Neural progenitor cell (in vitro differentiated cells): ENCODE measurements around the gene EREG.

Experiments used
- CTCF ChIP-seq: fragments of 200-600 bp; sonication (generic); IDR thresholded peaks from 2 replicates; pipeline ENCODE4 v1.5.1; 2017; ENCODE audit warnings: antibody characterized with exemption, mild to moderate bottlenecking
- EZH2phosphoT487 ChIP-seq: fragments of 200-600 bp; sonication (generic); IDR thresholded peaks from 2 replicates; pipeline ENCODE4 v1.6.1; 2017; ENCODE audit warnings: antibody characterized with exemption

GRCh38 chr4:74374561-74375327 is 9.8 kb downstream of the EREG start:
- TF ChIP-seq CTCF (no peak), EZH2phosphoT487 (no peak)
